IPS-11a (cell line): ENCODE measurements around the gene SNIP1.
"Not testable (repeated sequence)": the region's sequence is repeated elsewhere in the genome, so short reads cannot be mapped to it uniquely, and the experiment has no call there.

Experiments used
- H3K4me3 ChIP-seq: one replicate; pipeline ENCODE4 v1.5.1; 2013; ENCODE audit warnings: low read depth, low read length, control low read depth

The SNIP1 gene, protein sequence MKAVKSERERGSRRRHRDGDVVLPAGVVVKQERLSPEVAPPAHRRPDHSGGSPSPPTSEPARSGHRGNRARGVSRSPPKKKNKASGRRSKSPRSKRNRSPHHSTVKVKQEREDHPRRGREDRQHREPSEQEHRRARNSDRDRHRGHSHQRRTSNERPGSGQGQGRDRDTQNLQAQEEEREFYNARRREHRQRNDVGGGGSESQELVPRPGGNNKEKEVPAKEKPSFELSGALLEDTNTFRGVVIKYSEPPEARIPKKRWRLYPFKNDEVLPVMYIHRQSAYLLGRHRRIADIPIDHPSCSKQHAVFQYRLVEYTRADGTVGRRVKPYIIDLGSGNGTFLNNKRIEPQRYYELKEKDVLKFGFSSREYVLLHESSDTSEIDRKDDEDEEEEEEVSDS

DNA sequence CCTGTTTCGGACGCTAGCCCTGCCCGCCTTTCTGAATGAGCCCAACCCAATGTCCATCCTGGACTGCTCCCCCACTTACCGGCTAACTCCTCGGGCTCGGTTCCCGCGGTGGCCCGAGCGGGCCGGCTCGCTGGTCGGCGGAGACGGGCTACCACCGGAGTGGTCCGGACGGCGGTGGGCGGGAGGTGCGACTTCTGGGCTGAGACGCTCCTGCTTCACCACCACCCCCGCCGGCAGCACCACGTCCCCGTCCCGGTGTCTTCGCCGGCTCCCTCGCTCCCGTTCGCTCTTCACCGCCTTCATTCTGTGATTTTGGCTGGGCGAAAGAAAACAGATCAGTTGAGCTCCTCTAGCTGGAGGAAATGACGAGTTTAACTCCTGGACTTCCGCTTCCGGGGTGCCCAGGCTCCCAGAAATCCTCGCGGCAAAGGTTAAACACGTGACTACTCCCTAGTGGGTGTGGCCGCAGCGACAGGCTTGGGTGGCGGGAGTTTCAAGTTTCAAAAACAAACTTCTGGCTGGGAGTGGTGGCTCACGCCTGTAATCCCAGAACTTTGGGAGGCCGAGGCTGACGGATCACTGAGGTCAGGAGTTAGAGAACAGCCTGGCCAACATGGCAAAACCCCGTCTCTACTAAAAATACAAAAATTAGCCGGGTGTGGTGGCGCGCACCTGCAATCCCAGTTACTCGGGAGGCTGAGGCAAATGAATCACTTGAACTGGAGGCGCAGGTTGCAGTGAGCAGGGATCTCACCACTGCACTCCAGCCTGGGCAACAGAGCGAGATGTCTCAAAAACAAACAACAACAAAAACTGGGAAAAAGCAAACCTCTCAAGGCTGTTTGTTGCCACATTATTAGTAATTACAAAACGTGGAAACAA lies at the start of gene SNIP1:
Gene SNIP1, minus strand, starts transcription at position 367 of the 882 bp plus-strand sequence. Its CDS starts 64 bp downstream, at position 303.
- peak within 1 kb of the TSS; percentile 81 for H3K4me3 ChIP-seq

DNA sequence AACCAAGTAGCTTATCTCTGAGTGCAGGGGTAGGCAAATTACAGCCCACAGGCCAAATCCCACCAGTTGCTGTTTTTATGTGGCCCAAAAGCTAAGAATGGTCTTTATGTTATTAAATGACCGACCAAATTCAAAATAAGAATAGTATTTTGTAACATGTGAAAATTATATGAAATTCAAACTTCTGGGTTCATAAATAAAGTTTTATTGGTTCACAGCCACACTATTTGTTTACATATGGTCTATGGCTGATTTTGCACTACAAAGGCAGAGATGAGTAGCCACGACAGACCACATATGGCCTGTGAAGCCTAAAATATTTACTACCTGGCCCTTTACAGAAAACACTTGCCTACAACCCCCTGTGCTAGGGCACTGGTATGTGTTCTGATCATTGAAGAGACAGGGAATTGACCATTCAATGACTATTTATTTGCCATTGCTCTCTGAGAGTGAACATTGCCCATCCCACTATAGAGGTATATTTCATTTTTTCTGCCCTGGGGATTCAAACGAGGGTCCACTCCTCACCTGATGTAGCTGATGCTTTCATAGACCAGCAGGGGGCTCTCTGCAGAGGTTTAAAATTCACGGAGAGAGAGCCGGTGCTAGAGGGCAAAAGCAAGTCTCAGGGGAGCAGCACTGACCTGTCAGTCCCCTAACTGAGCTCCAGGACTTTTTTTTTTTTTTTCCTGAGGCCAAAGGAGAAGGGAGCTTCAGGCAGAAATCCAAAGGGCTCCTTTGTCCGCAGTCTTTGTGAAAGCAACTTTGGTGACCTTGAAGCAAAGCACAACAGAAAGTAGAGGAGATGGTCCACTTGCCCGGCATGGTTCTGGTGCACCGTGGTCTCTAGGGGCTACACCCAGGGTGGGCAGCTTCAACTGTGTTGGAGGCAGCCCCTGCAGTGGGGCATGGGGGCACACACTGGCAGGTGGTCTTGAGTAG lies 48.9 kb upstream of the SNIP1 start:
- H3K4me3 ChIP-seq = no peak overlapping the region

DNA sequence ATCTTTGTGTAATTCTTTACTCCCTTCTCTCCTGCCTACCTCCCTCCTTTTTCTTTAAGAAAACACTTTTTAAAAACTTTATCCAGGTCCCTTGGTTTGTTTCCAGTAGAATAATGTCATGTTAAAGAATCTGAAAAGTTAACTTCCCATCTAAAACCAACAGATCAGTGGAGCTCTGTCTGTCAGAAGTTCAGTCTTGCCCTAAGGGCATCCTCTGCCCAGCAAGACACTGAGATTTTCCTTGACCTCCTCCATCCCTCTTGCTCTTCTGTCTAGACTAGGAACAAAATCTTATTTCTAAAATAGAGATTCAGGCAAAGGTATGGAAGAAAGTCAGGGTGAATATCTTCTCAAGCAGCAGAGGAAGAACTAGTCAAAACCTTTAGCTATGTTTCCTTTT lies 47.3 kb upstream of the SNIP1 start:
- no peak overlapping the region for H3K4me3 ChIP-seq

DNA sequence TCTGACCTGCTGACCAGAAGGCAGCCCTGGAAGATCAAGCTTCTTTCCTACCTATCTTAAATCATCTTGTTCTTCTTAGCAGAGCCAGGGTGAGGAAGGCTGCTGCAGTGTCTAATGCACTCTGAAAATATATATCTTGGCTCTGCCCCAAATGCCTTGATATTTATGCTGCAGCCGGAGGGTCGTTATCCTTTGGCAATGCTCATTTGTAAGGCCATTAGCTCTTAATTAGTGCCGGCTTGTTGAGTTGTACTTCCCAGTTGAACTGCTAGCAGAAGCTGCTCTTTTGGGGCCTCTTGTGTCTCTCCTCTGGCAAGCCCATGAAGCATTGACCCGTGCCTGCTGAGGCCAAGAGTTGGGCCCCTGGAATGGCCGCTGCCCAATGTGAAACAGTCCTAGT lies 45.8 kb upstream of the SNIP1 start:
- H3K4me3 ChIP-seq = no peak overlapping the region

DNA sequence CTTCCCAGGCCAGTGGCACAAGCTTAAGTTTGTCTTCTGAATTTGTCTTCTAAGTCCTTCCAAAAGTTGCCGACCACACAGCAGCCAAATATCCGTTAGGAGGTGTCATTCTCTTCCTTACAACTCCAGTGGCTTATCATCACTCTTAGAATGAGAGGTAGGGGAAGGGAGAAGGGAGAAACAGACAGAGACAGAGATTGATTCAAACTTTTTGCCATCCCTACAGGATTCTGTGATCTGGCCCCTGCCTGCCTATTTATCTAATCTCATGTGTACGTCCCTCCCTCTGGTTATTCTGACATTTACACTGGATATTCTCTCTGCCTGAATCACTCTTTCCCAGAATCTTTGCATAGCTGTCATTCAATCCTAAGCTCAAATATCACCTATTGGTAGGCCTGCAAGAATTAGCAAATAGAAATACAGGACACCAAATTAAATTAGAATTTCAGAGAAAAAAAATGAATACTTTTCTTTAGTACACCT lies 42.1 kb upstream of the SNIP1 start:
- H3K4me3 ChIP-seq = peak overlapping the region; percentile 31

DNA sequence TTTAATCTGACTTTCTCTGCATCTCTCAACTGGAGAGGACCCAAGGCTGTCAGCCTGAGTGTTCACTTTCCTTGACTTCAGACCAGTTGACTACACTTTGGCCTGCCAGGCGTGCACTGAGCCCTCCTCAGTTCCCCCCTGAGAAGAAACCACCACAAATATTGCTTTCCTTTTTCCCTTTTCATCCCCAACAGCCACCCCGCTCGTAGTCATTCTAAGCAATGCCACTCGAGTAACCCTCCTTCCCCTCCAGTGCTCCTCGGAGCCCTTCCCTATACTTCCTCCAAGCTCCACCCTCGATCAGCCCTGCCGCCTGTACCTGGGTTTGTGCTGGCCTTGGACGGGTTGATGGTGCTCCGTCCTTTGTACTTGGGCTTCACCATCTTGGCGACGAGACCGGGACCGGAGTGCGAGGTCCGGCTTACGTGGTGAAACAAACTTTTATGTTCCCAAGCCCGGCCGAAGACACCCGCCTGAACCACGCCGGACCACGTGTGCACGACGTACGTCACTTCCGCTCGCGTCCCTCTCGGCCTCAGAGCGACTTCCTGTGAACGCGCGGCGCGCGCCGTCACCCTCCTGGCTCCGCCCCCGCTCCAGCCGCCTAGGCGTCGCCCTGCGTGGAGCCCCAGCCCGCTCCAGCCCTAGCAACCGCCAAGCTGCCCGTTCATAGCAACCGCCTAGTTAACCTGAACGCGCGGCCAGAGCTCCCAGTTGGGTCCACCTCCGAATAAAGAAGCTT lies 41.5 kb upstream of the SNIP1 start, which contains the start of gene GNL2:
Gene GNL2, minus strand, starts transcription at position 498 of the 742 bp plus-strand sequence. Its CDS starts 115 bp downstream, at position 383.
- peak within 1 kb of the TSS; percentile 99 for H3K4me3 ChIP-seq

DNA sequence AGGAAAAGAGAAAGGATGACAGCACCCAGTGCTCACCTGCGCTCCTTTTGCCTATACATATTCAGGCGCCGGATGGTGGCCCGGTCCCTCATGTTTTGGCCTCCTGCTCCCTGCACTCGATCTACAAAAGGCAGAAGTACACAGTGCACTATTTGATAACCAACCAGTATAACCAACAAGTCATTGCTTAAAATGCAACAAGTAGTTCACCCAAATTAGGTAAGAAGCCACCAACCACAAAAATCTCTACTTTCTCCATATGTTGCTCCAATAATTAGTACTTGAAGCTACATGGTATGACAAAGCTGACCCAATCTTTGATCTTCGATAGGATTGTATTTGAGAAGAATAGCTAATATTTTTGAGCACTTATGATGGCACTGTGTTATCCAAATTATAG lies 39.6 kb upstream of the SNIP1 start:
- H3K4me3 ChIP-seq = no peak overlapping the region

DNA sequence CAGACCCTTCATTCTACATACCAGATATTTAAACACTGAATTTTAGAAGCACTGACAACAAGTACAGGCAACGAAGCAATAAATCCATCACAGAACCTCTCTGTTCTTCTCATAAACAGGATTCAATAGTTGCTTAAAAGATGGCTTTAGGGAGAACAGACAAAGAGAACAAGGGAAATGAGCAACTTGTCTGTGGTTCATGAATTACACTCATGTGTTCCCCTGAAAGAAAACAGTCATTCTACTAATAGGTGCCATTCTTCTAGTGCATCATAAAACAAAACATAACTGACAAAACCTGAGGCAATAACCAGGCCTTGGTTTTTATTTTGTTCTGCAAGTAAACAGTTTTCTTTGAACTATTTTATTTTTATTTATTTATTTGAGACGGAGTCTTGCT lies 34.8 kb upstream of the SNIP1 start:
- H3K4me3 ChIP-seq = no peak overlapping the region

DNA sequence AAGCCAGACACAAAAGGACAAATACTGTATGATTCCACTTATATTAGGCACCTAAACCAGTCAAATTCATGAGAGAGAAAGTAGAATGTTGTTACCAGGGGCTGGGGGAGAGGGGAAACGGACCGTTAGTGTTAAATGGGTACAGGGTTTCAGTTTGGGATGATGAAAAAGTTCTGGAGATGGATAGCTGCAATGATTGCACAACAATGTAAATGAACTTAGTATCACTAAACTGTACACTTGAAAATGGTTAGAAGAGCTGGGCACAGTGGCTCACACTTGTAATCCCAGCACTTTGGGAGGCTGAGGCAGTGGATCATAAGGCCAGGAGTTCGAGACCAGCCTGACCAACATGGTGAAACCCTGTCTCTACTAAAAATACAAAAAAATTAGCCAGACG lies 30.5 kb upstream of the SNIP1 start:
- H3K4me3 ChIP-seq = not testable (repeated sequence)

DNA sequence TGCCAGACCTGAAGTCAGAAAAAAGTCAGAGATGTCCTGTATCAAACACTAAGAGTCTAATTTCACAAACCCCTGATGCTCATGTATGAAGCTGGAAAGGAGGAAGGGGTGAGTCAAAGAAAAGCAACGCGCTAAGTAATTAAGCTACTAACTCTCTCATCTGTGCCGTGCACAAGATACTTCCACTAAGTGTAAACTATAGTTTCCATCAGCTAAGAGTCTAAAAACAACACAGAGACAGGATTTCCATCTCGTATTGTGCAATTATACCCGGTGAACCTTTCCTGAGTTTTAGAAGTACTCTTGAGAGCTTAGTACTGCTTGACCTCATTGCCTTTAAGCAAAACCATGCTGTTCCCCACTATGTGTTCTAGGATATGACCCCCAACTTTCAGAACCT lies 21.6 kb upstream of the SNIP1 start:
- H3K4me3 ChIP-seq = no peak overlapping the region

DNA sequence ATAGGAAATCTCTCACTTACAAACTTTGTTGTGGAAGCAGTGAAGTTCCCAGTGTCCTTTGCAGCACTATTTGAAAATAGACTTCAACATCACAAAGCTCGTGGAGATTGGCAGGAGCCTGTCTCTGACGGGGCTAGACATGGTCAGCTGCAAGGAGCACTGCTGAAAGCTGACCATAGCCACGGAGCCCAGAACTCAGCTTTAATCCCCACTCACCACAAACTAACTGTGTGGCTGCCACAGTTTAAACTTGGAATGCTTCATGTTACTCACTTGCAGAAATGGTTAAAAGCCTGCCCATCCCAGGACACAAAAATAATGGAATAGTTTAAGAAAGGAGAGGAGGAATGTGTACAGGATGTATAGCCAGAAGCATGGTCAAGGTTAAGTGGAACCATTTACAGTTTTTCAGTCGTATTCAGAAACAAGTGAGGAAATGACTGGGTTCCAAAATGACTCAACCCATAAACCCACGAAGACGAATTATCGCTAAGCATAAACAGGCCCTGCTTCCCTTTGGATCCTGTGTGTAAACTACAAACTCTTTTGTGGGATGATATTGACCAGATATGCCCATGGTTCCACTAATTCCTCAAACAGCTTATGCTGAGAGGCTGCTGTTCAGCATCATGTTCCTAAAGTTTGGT lies 20.9 kb upstream of the SNIP1 start:
- H3K4me3 ChIP-seq = no peak overlapping the region

DNA sequence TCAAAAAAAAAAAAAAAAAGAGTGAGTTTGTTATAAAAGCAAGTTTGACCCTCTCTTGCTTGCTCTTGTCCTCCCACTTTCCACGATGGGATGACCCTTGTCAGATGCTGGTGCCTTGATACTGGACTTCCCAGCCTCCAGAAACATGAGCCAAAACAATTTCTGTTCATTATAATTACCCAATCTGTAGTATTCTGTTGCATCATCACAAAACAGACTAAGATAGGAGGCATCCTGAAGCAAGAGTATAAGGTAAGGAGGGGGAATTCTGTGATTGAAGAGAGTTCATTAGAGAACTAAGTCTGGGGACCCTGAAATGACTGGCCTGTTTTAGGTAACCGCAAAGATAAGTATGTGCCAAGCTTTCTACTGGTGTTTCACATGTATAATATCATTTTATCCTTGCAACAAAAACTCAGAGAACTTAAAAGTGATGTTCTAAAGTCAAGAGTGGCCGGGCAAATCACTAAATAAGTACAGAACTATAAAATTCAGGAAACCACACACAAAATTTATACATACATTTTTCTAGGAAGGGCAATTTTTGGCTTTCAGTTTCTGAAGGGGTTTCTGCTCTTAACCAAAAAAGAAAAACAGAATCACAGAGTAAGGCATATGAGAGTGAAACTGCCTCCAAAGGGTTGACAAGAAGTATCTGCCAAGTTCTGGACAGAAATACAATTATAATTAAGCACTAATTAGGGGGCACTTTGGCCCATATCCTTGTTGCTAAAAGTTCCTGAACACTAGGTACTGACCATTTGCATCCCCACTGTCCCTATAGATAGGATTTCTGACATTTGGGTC lies 16.6 kb upstream of the SNIP1 start:
- no peak overlapping the region for H3K4me3 ChIP-seq

DNA sequence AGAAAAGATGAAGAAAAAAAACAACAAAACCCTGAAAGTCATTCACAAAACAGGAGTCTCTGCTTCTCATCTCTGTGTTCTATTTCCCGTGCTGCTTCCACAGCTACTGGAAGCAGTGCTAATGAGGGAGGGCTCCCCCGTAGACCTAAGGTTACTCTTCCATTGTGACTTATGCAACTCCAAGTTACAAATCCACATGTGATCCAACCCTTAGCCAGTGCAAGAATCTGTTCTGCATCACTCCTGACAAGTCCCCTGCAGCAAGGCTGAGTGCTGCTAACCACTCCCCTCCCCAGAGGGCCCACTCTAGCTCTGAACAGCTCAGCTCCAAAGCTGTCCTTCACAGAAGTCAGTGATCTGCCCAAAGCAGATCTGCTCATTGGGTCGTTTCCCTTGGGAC lies 12.9 kb upstream of the SNIP1 start:
- no peak overlapping the region for H3K4me3 ChIP-seq

DNA sequence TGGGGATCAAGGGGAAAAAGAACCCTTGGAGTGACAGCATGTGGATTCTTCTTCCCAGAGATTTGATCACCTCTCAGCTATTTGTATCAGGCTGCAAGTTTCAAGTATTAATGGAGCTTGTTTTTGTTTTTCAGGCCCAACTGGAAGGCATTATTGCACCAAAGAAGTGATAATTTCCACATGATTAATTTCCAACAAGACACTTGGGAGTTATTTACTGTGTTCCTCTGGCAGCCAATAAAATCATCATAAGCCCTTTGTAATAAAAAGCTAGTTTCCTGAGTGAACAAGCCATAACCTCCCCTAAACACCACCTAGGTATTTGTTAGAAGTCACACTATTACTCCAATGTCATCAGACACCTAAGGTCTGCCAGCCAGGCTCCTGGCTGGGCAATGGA lies 10.8 kb upstream of the SNIP1 start:
- H3K4me3 ChIP-seq = no peak overlapping the region

DNA sequence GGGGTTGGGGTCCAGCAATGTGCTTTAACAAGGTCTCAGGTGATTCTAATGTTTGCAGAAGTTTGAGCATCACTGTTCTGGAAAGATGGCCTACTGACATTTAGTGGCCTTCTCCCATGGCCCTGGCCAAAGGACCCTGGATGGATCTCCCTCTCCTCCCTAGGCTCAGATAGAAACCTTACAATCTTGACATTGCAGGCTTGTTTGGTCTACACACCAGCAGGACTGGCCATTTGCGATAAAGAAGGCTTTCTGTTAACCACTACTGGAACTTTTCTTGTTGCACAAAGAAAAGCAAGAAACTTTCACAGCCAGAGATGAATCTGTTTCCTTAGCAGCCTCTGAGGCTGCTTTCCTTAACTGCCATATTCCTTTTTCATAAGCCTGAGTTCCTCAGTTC lies 8.9 kb upstream of the SNIP1 start:
- H3K4me3 ChIP-seq = no peak overlapping the region

DNA sequence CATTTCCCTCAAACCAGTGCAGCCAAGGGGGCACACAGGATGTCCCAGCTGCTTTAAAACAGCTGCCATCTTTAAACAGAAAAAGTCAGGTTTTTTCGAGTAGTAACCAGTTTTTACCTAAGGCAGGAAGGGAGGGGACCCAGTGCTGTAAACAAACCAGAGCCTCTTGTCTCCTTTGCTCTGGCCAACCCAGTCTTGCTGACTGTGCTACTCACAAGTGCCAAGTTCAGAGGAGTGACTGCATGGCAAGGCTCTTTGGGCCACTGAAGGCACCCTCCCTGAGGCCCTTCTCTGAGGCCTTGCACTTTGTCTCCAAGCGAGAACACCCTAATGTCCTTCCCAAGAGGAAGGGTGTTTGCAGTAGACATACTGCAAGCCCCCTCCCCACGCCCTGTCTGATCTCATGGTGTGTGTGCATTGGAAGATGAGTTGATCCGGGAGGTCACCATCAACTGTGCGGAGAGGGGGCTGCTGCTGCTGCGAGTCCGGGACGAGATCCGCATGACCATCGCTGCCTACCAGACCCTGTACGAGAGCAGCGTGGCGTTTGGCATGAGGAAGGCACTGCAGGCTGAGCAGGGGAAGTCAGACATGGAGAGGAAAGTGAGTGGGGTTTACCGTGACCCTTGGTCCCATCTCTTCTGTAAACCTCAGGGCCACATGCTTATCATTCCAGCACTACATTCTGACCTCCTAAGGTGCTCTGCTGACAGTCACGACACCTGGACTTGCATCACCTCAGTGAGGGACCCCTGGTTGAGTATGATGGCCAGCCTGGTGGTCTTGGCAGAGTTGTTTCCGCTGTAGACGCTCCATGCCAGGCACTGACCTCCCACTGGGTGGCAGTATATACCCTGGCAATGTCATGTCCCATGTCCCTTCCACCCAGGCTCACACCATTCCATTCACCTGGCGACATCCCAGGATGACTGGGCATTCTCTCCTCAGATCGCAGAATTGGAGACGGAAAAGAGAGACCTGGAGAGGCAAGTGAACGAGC lies 7.3 kb upstream of the SNIP1 start:
- no peak overlapping the region for H3K4me3 ChIP-seq

DNA sequence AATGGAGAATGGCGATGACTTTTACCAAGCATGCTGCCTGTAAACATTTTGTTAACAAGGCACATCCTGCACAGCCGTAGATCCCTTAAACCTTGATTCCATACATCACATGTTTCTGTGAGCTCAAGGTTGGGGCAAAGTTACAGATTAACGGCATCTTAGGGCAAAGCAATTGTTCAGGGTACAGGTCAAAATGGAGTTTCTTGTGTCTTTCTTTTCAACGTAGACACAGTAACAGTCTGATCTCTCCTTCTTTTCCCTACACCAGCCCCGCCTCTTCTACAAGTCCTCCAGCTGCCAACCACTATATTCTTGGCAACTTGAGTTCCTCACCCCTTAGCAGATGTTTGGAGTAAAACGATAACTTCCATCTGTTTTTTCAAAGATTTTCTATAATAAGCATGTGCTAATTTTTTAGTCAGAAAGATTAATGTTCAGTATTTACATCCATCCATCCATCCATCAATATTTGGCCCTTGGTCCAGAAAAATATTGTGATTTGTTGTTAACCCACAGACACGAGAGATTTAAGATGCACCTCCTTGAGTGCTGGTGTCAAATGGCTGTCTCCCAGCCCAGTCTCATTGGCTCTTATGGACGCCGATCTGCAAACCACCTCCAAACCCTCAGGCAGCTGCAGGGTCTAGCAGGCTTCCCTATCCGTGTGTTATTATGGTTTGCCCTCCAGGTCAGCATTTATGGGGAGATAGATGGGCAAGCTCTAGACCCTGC lies 6.5 kb upstream of the SNIP1 start:
- no peak overlapping the region for H3K4me3 ChIP-seq
